IPS-15b (cell line): Measurements from ENCODE around the gene CFD.

ENCODE experiments used
- H3K27me3 ChIP-seq: one replicate; pipeline ENCODE4 v1.6.1; 2013; ENCODE audit warnings: low read length; ENCODE audit not compliant: control insufficient read depth, insufficient read depth
- H3K36me3 ChIP-seq: one replicate; pipeline ENCODE4 v1.6.1; 2013; ENCODE audit warnings: low read length; ENCODE audit not compliant: control insufficient read depth, insufficient read depth
- H3K4me1 ChIP-seq: one replicate; pipeline ENCODE4 v1.6.1; 2013; ENCODE audit warnings: mild to moderate bottlenecking, low read length; ENCODE audit not compliant: control insufficient read depth, insufficient read depth
- H3K4me3 ChIP-seq: one replicate; pipeline ENCODE4 v1.5.1; 2013; ENCODE audit warnings: low read depth, low read length
- H3K9ac ChIP-seq: one replicate; pipeline ENCODE4 v1.6.1; 2013; ENCODE audit warnings: low read depth, mild to moderate bottlenecking, low read length
- H3K9me3 ChIP-seq: one replicate; pipeline ENCODE4 v1.6.1; 2013; ENCODE audit warnings: mild to moderate bottlenecking, low read length; ENCODE audit not compliant: control insufficient read depth, insufficient read depth

The CFD gene

GRCh38 chr19:901216-902092 lies 42.0 kb downstream of the CFD start:
- no peak overlapping the region for H3K4me3 ChIP-seq

GRCh38 chr19:902093-902370 lies 42.6 kb downstream of the CFD start:
- no peaks in the 10 kb centered on the region for H3K4me1 ChIP-seq
- no peaks in the 10 kb centered on the region for H3K9me3 ChIP-seq
- H3K36me3 ChIP-seq, result peaks cover 19% of the 10 kb centered on the region
- H3K9ac ChIP-seq, result no peak overlapping the region
- H3K27me3 ChIP-seq, result no peaks in the 10 kb centered on the region
- H3K4me3 ChIP-seq, result no peak overlapping the region

More at GRCh38 chr19:901216-902092, 42.0 kb downstream of the CFD start:
- Histone ChIP-seq H3K27me3 (no peaks in the 10 kb centered on the region), H3K9ac (no peak overlapping the region), H3K36me3 (peaks cover 22% of the 10 kb centered on the region), H3K4me1 (no peaks in the 10 kb centered on the region), H3K9me3 (no peaks in the 10 kb centered on the region)

DNA sequence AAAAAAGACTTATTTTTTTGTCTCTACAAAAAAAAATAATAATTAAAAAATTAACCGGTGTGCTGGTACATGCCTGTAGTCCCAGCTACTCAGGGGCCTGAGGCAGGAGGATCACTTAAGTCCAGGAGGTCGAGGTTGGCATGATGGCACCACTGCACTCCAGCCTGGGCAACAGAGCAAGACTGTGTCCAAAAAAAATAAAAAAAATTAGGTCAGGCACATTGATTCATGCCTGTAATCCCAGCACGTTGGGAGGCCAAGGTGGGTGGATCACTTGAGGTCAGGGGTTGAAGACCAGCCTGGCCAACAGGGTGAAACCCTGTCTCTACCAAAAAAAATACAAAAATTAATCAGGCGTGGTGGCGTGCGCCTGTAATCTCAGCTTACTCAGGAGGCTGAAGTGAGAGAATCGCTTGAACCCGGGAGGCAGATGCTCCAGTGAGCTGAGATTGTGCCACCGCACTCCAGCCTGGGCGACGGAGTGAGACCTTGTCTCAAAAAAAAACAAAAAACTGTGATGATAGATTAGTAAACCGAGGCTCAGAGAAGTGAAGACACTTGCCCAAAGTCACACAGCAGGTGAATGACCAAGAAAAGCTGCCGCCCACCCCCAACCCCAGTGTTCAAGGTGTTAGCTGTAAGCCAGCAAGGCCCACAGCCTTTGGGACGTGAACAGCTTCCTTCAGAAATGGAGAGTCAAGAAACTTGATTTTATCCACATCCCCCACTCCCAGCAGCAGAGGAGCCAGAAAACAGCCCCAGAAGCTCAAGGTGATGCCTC lies 43.2 kb downstream of the CFD start:
- H3K4me1 ChIP-seq, result no peaks in the 10 kb centered on the region
- no peaks in the 10 kb centered on the region for H3K27me3 ChIP-seq
- H3K9me3 ChIP-seq, result no peaks in the 10 kb centered on the region
- H3K36me3 ChIP-seq, result peaks cover 17% of the 10 kb centered on the region
- H3K9ac ChIP-seq, result no peak overlapping the region
- no peak overlapping the region for H3K4me3 ChIP-seq

DNA sequence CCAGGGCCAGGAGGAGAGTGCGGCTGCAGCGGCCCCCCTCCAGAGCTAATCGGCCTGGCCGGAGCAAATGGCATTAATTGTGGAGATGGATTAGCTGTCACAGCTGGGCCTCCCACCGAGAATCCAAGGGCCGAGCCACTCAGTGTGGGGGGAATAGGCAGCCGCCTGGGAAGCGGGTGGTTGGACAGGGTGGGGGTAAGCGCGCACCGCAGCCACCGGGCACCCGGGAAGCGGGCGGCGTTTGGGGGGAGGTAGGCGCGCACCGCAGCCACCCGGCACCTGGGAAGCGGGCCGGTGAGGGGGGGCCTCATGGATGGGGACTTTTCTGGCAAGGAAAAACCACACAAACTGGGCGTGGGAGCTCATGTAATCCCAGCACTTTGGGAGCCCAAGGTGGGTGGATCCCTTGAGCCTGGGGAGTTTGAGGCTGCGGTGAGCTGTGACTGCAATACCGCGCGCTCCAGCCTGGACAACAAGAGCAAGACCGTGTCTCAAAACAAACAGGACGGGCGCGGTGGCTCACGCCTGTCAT lies 43.9 kb downstream of the CFD start:
- H3K9me3 ChIP-seq, result no peaks in the 10 kb centered on the region
- H3K27me3 ChIP-seq, result no peaks in the 10 kb centered on the region
- no peak overlapping the region for H3K9ac ChIP-seq
- H3K4me3 ChIP-seq, result no peak overlapping the region
- H3K36me3 ChIP-seq, result peaks cover 16% of the 10 kb centered on the region
- H3K4me1 ChIP-seq, result no peaks in the 10 kb centered on the region

DNA sequence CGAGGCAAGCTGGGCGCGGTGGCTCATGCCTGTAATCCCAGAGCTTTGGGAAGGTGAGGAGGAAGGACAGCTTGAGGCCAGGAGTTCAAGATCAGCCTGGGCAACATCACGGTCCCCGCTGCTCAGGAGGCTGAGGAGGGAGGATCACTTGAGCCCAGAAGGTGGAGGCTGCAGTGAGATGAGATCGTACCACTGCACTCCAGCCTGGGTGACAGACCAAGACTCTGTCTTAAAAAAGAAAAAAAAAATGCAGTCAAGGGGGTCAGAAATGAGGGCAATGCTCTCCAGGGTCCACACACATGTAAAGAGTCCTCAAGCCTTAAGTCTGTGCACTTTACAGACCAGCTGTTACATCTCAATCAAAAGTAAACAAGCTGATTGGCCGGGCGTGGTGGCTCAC lies 45.1 kb downstream of the CFD start:
- Histone ChIP-seq H3K4me1 (peaks cover 2% of the 10 kb centered on the region), H3K36me3 (peaks cover 11% of the 10 kb centered on the region), H3K27me3 (no peaks in the 10 kb centered on the region), H3K9me3 (no peaks in the 10 kb centered on the region), H3K9ac (no peak overlapping the region), H3K4me3 (no peak overlapping the region)

DNA sequence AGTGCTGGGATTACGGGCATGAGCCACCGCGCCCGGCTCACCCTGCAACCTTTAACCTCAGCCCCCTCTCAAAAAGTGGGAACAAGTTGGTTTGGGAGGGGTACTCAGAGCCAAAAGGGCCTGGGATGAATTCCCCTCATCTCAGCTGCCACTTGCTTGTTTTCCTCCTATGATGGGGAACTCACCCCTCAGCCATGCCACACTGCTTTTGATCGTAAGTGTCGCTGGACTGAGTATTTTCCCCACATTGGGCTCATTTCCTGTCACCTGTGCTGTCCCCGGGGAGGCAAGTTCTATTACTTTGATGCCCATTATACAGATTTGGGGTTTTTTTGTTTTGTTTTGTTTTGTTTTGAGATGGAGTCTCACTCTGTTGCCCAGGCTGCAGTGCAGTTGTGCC lies 47.0 kb downstream of the CFD start:
- Histone ChIP-seq H3K36me3 (no peaks in the 10 kb centered on the region), H3K4me3 (no peak overlapping the region), H3K9ac (no peak overlapping the region), H3K27me3 (no peaks in the 10 kb centered on the region), H3K9me3 (no peaks in the 10 kb centered on the region), H3K4me1 (peaks cover 2% of the 10 kb centered on the region)

- Histone ChIP-seq H3K9ac (no peak overlapping the region), H3K4me1 (peaks cover 2% of the 10 kb centered on the region), H3K36me3 (no peaks in the 10 kb centered on the region), H3K27me3 (no peaks in the 10 kb centered on the region), H3K9me3 (no peaks in the 10 kb centered on the region), H3K4me3 (no peak overlapping the region)
Observed at GRCh38 chr19:907183-907853, 47.9 kb downstream of the CFD start.

DNA sequence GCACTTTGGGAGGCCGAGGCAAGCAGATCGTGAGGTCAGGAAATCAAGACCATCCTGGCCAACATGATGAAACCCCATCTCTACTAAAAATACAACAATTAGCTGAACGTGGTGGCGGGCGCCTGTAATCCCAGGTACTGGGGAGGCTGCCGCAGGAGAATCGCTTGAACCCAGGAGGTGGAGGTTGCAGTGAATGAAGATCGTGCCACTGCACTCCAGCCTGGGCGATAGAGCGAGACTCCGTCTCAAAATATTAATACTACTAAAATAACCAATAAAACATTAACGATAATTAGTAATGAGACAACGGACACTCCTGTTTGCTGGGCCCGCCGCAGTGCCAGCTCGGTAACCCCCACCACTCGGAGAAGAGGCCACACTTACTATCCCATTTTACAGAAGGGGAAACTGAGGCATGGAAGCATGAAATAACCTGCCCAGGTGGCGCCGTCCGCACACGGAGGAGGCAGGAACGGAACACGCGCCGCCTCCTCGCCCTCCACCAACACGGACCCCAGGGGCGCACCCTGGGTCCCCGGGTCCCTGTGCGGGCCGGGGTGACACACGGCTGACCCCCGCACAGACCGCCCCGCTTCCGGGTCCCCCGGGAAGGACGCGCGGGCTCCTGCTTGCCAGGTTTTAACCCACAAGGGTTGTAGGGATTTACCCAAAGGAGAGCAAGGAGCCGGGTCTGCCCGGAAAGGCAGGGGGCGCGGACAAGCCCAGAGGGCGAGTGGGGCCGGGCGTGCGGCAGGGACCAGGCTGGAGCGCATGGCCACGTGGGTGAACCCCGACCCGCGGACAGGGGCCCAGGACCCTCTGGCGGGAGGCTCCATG lies 52.0 kb downstream of the CFD start:
- Histone ChIP-seq H3K4me3 (peak overlapping the region; percentile 30), H3K9ac (no peak overlapping the region)

GRCh38 chr19:912181-913079 lies 53.0 kb downstream of the CFD start:
- peaks cover 5% of the 10 kb centered on the region for H3K27me3 ChIP-seq
- no peaks in the 10 kb centered on the region for H3K36me3 ChIP-seq
- H3K4me3 ChIP-seq, result peak overlapping the region; percentile 64
- H3K9ac ChIP-seq, result no peak overlapping the region
- H3K9me3 ChIP-seq, result no peaks in the 10 kb centered on the region
- peaks cover 4% of the 10 kb centered on the region for H3K4me1 ChIP-seq

More for the DNA sequence above, 52.0 kb downstream of the CFD start:
- Histone ChIP-seq H3K4me1 (peaks cover 4% of the 10 kb centered on the region), H3K9me3 (no peaks in the 10 kb centered on the region), H3K36me3 (no peaks in the 10 kb centered on the region), H3K27me3 (peaks cover 2% of the 10 kb centered on the region)
